Measurements from ENCODE around the gene SAMHD1. TPM values are rescaled to one million over a fixed set of nuclear protein-coding genes. Genes with fewer than 3 reads are reported as not detected.
"Not testable (repeated sequence)": the region's sequence is repeated elsewhere in the genome, so short reads cannot be mapped to it uniquely, and the experiment has no call there.

Gene SAMHD1
- total and polyA plus RNA-seq, 9 of the 15 experiments (the other 6 are each of a cell fraction or from before 2014, with no cell fraction given) = 6.8 to 20.4 (median 14.8) TPM

GRCh38 chr20:36845288-36845971 lies 106.1 kb downstream of the SAMHD1 start (continued):
- TF ChIP-seq ZNF507 (tag; conservative IDR thresholded peaks at IDR 0.05) (no peak), ZNF280B (CRISPR knock-in tag; IDR thresholded peaks at IDR 0.05) (no peak), RBBP5 (IDR thresholded peaks at IDR 0.05; ENCODE audit: borderline replicate concordance, insufficient read depth, low read length, poor library complexity, severe bottlenecking) (no peak)

GRCh38 chr20:36841030-36841429 lies 110.5 kb downstream of the SAMHD1 start:
- POLR2A ChIA-PET = interaction anchor here (0.6 to 3.1 kb wide), 4 partner anchors 14 to 38 kb away, joined by 3 to 14 read pairs (median 6); no protein-coding TSS in a partner anchor
- H3K4me1 ChIP-seq (replicated peaks in 1 of 2; ENCODE audit: control insufficient read depth in 2 of 2, insufficient read depth in 2 of 2, low read length in 2 of 2) = peaks cover 20 to 34% of the 10 kb centered on the region in 2 experiments
- not testable (repeated sequence) for H3K27ac ChIP-seq (ENCODE audit: extremely low read depth, low read depth, low read length)

More at GRCh38 chr20:36841030-36841429, 110.5 kb downstream of the SAMHD1 start:
- H2AFZ ChIP-seq (ENCODE audit: low read depth, low read length); H4K20me1 ChIP-seq (replicated peaks; ENCODE audit: control insufficient read depth, insufficient read depth, low read length); H3K9me3 ChIP-seq (replicated peaks; ENCODE audit: control insufficient read depth, insufficient read depth, low read depth, low read length); H3K4me3 ChIP-seq; H3K27me3 ChIP-seq (ENCODE audit: control insufficient read depth in 2 of 2, insufficient read depth in 2 of 2, low read length in 2 of 2); DNase-seq (ENCODE audit: extremely low read depth in 1 of 4, low spot score in 3 of 4); BruUV-seq (replicated peaks); CTCF ChIA-PET (ENCODE audit: low intra/inter-chr PET ratio); H3K4me2 ChIP-seq (ENCODE audit: insufficient read depth, low read length); intact Hi-C loops (cut with micrococcal nuclease); H3K9me1 ChIP-seq (ENCODE audit: control insufficient read depth, insufficient read depth, low read length); ATAC-seq; FAIRE-seq; H3K9ac ChIP-seq (ENCODE audit: insufficient read depth in 1 of 2, low read depth in 2 of 2, low read length in 2 of 2); in situ Hi-C loops (cut with MboI): not testable (repeated sequence)
- 95% methylated on average over 7 of the region's 9 CpGs for whole genome bisulfite sequencing (ENCODE audit: insufficient coverage, low coverage, missing lambda C conversion rate)
- peaks cover 30% of the 10 kb centered on the region; the same call in 2 of the 3 replicates for H3K36me3 ChIP-seq (ENCODE audit: control insufficient read depth, insufficient read depth, low read length)
- peaks cover 12% of the 10 kb centered on the region; the same call in 2 of the 3 replicates for H3K79me2 ChIP-seq (ENCODE audit: control insufficient read depth, insufficient read depth, low read length)

Other genes starting within 250 kb of the SAMHD1 start
- 14.9 and 20.8 TPM in 2 replicates for gene NDRG3, start 205.6 kb downstream of the SAMHD1 start, total RNA-seq (2014; rRNA removed)
- 26.6 and 28.3 TPM in 2 replicates for gene NDRG3, start 205.6 kb downstream of the SAMHD1 start, total RNA-seq (2014; rRNA removed; fragmentation: Illumina TruSeq; extraction: Trizol)
- 23.0 and 24.4 TPM in 2 replicates for gene NDRG3, start 205.6 kb downstream of the SAMHD1 start, total RNA-seq (2015; rRNA removed; fragmentation: Illumina TruSeq; extraction: Trizol)
- 24.5 and 25.6 TPM in 2 replicates for gene NDRG3, start 205.6 kb downstream of the SAMHD1 start, total RNA-seq (2021)
- gene NDRG3, start 205.6 kb downstream of the SAMHD1 start, polyA plus RNA-seq (2011; rRNA removed) = 25.0 and 27.6 TPM in 2 replicates
- gene NDRG3, start 205.6 kb downstream of the SAMHD1 start, polyA plus RNA-seq (2014; fragmentation: Illumina TruSeq; extraction: Trizol) = 32.1 and 39.4 TPM in 2 replicates
- 10 to 100 TPM; 15.2 to 23.8 TPM for gene NDRG3, start 205.6 kb downstream of the SAMHD1 start, polyA plus RNA-seq (2014; fragmentation: Nextera tagmentation; extraction: Ambion mirVana)
- 14.6 and 19.0 TPM in 2 replicates for gene NDRG3, start 205.6 kb downstream of the SAMHD1 start, polyA plus RNA-seq (2014; rRNA removed)
- gene DSN1, start 177.9 kb downstream of the SAMHD1 start, total RNA-seq (2014; rRNA removed) = 25.7 and 27.0 TPM in 2 replicates
- 35.6 and 36.9 TPM in 2 replicates for gene DSN1, start 177.9 kb downstream of the SAMHD1 start, total RNA-seq (2014; rRNA removed; fragmentation: Illumina TruSeq; extraction: Trizol)
- 29.1 and 29.9 TPM in 2 replicates for gene DSN1, start 177.9 kb downstream of the SAMHD1 start, total RNA-seq (2015; rRNA removed; fragmentation: Illumina TruSeq; extraction: Trizol)
- gene DSN1, start 177.9 kb downstream of the SAMHD1 start, total RNA-seq (2021) = 22.6 and 23.3 TPM in 2 replicates
- 37.3 and 45.3 TPM in 2 replicates for gene DSN1, start 177.9 kb downstream of the SAMHD1 start, polyA plus RNA-seq (2011; rRNA removed)
- 31.0 and 33.8 TPM in 2 replicates for gene DSN1, start 177.9 kb downstream of the SAMHD1 start, polyA plus RNA-seq (2014; fragmentation: Illumina TruSeq; extraction: Trizol)
- 10 to 100 TPM; 31.1 to 42.4 TPM for gene DSN1, start 177.9 kb downstream of the SAMHD1 start, polyA plus RNA-seq (2014; fragmentation: Nextera tagmentation; extraction: Ambion mirVana)
- gene DSN1, start 177.9 kb downstream of the SAMHD1 start, polyA plus RNA-seq (2014; rRNA removed) = 30.3 and 30.5 TPM in 2 replicates
- gene TLDC2, start 75.6 kb downstream of the SAMHD1 start, total RNA-seq (2014; rRNA removed) = not detected in 2 replicates
- gene TLDC2, start 75.6 kb downstream of the SAMHD1 start, total RNA-seq (2014; rRNA removed; fragmentation: Illumina TruSeq; extraction: Trizol) = not detected in 2 replicates
- not detected in 2 replicates for gene TLDC2, start 75.6 kb downstream of the SAMHD1 start, total RNA-seq (2015; rRNA removed; fragmentation: Illumina TruSeq; extraction: Trizol)
- gene TLDC2, start 75.6 kb downstream of the SAMHD1 start, total RNA-seq (2021) = not detected in 2 replicates
- gene TLDC2, start 75.6 kb downstream of the SAMHD1 start, polyA plus RNA-seq (2011; rRNA removed) = not detected in 2 replicates
- not detected in 2 replicates for gene TLDC2, start 75.6 kb downstream of the SAMHD1 start, polyA plus RNA-seq (2014; fragmentation: Illumina TruSeq; extraction: Trizol)
- not detected for gene TLDC2, start 75.6 kb downstream of the SAMHD1 start, polyA plus RNA-seq (2014; fragmentation: Nextera tagmentation; extraction: Ambion mirVana)
- gene TLDC2, start 75.6 kb downstream of the SAMHD1 start, polyA plus RNA-seq (2014; rRNA removed) = not detected in 2 replicates
- 14.8 and 69.6 TPM in 2 replicates for gene RBL1, start 144.3 kb upstream of the SAMHD1 start, total RNA-seq (2014; rRNA removed)
- gene RBL1, start 144.3 kb upstream of the SAMHD1 start, total RNA-seq (2014; rRNA removed; fragmentation: Illumina TruSeq; extraction: Trizol) = 25.9 and 30.5 TPM in 2 replicates
- 19.9 and 21.2 TPM in 2 replicates for gene RBL1, start 144.3 kb upstream of the SAMHD1 start, total RNA-seq (2015; rRNA removed; fragmentation: Illumina TruSeq; extraction: Trizol)
- gene RBL1, start 144.3 kb upstream of the SAMHD1 start, total RNA-seq (2021) = 23.0 and 25.6 TPM in 2 replicates
- gene RBL1, start 144.3 kb upstream of the SAMHD1 start, polyA plus RNA-seq (2011; rRNA removed) = 11.1 and 15.6 TPM in 2 replicates
- 17.5 and 20.5 TPM in 2 replicates for gene RBL1, start 144.3 kb upstream of the SAMHD1 start, polyA plus RNA-seq (2014; fragmentation: Illumina TruSeq; extraction: Trizol)
- 1 to 10 TPM; 4.0 to 4.3 TPM for gene RBL1, start 144.3 kb upstream of the SAMHD1 start, polyA plus RNA-seq (2014; fragmentation: Nextera tagmentation; extraction: Ambion mirVana)
- 9.5 and 11.1 TPM in 2 replicates for gene RBL1, start 144.3 kb upstream of the SAMHD1 start, polyA plus RNA-seq (2014; rRNA removed)
- 168 and 219 TPM in 2 replicates for gene RPN2, start 227.6 kb upstream of the SAMHD1 start, total RNA-seq (2014; rRNA removed)
- 255 and 266 TPM in 2 replicates for gene RPN2, start 227.6 kb upstream of the SAMHD1 start, total RNA-seq (2014; rRNA removed; fragmentation: Illumina TruSeq; extraction: Trizol)
- gene RPN2, start 227.6 kb upstream of the SAMHD1 start, total RNA-seq (2015; rRNA removed; fragmentation: Illumina TruSeq; extraction: Trizol) = 334 and 390 TPM in 2 replicates
- gene RPN2, start 227.6 kb upstream of the SAMHD1 start, total RNA-seq (2021) = 235 and 236 TPM in 2 replicates
- 421 and 458 TPM in 2 replicates for gene RPN2, start 227.6 kb upstream of the SAMHD1 start, polyA plus RNA-seq (2011; rRNA removed)
- 325 TPM in 2 replicates for gene RPN2, start 227.6 kb upstream of the SAMHD1 start, polyA plus RNA-seq (2014; fragmentation: Illumina TruSeq; extraction: Trizol)
- gene RPN2, start 227.6 kb upstream of the SAMHD1 start, polyA plus RNA-seq (2014; fragmentation: Nextera tagmentation; extraction: Ambion mirVana) = 100 to 1,000 TPM; 487 to 548 TPM
- 186 and 201 TPM in 2 replicates for gene RPN2, start 227.6 kb upstream of the SAMHD1 start, polyA plus RNA-seq (2014; rRNA removed)
- 0.90 and 1.00 TPM in 2 replicates for gene MROH8, start 227.8 kb upstream of the SAMHD1 start, total RNA-seq (2014; rRNA removed)
- 0.67 and 1.1 TPM in 2 replicates for gene MROH8, start 227.8 kb upstream of the SAMHD1 start, total RNA-seq (2014; rRNA removed; fragmentation: Illumina TruSeq; extraction: Trizol)
- gene MROH8, start 227.8 kb upstream of the SAMHD1 start, total RNA-seq (2015; rRNA removed; fragmentation: Illumina TruSeq; extraction: Trizol) = 0.68 and 0.76 TPM in 2 replicates
- 0.78 and 0.85 TPM in 2 replicates for gene MROH8, start 227.8 kb upstream of the SAMHD1 start, total RNA-seq (2021)
- gene MROH8, start 227.8 kb upstream of the SAMHD1 start, polyA plus RNA-seq (2011; rRNA removed) = 0.50 and 1.0 TPM in 2 replicates
- 1.1 and 1.5 TPM in 2 replicates for gene MROH8, start 227.8 kb upstream of the SAMHD1 start, polyA plus RNA-seq (2014; fragmentation: Illumina TruSeq; extraction: Trizol)
- gene MROH8, start 227.8 kb upstream of the SAMHD1 start, polyA plus RNA-seq (2014; fragmentation: Nextera tagmentation; extraction: Ambion mirVana) = under 1 TPM; 0.21 to 0.41 TPM
- gene MROH8, start 227.8 kb upstream of the SAMHD1 start, polyA plus RNA-seq (2014; rRNA removed) = 1.2 and 1.5 TPM in 2 replicates

All from K562 (cell line).